HG03039 (cell line): ENCODE results near the gene INSYN2B.

Experiments
- ATAC-seq: cut with Tn5 transposase; IDR thresholded peaks from one replicate; pipeline ENCODE4 v1.9.1; 2021; ENCODE audit warnings: mild to moderate bottlenecking, moderate library complexity; ENCODE audit not compliant: unreplicated experiment

The INSYN2B gene

GRCh38 chr5:169895926-169896325 lies 84.4 kb downstream of the INSYN2B start:
- ATAC-seq, result no peak

- ATAC-seq, result no peak
Measured at GRCh38 chr5:169893571-169893970, 86.7 kb downstream of the INSYN2B start.

DNA sequence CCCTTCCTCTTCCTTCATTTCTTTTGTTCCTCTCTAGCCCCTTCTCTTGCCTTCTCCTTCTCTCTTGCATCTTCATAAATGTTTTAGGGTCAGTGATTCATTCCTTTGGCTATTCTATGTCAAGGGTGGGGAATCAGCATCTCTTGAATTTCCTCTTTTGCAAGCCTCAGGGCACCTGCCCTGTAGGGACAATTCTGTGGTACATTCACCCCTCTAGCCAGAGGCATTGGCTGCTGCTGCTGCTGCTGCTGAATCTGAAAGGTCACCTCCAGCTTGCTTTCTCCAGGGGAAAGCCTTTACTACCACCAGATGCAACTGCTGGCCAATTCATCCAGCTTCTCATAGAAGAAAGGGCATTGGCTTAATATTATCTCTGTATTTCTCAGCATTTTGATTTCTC lies 87.3 kb downstream of the INSYN2B start:
- no peak for ATAC-seq

GRCh38 chr5:169889572-169889971 lies 90.7 kb downstream of the INSYN2B start:
- no peak for ATAC-seq

- no peak for ATAC-seq
Measured at GRCh38 chr5:169886677-169887076, 93.6 kb downstream of the INSYN2B start.

DNA sequence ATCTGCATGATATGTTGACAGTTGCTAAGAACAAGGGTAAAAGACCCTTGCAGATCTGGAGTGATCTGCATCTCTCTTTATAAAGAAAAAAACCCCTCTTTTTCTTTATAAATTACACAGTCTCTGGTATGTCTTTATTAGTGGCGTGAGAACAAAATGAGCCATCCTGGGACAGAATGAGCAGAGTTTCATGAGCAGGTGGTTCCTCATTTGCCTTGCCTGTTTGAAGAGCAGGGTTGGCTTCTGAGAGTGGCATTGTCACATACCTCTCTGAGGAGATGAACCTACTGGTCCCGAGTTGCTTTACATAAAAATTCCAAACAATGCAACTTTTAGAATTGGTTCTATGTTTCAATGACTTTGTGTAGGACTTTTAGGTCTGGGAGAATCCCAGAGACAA lies 94.3 kb downstream of the INSYN2B start:
- peak; percentile 62 for ATAC-seq

GRCh38 chr5:169881702-169882303 lies 98.5 kb downstream of the INSYN2B start:
- ATAC-seq, result no peak

GRCh38 chr5:169880785-169881184 lies 99.5 kb downstream of the INSYN2B start:
- ATAC-seq, result no peak

DNA sequence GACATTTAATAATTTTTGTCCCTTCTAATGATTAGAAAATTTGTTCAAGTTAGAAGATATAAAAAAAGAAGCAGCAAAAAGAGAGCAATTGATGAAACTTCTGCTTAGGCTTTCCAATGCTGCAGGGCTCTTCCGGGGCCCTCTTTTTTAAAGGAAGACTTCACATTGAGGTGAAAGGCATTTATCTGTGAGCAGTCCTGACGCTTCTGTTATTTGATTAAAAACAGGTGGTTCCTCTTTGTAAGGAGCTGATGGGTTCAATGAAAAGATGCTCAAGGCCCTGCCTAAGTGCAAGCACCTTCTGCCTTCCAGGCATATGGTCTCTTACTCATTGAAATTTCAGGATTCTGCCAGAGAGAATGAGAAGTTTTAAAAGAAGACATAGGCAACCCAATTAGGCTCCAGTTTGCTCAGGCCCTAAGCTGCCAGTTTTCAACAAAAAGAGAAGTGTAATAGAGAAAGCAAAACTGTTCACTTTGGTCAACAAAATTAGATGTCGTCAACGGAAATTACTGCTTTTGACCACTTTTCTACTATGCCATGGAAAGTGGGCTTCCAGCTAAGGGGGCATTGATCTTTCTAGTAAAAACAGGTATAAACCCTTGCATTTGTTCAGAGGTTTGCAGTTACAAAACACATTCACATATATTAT lies 100.2 kb downstream of the INSYN2B start:
- ATAC-seq, result peak; percentile 56

GRCh38 chr5:169876386-169876785 lies 103.9 kb downstream of the INSYN2B start:
- ATAC-seq, result no peak

DNA sequence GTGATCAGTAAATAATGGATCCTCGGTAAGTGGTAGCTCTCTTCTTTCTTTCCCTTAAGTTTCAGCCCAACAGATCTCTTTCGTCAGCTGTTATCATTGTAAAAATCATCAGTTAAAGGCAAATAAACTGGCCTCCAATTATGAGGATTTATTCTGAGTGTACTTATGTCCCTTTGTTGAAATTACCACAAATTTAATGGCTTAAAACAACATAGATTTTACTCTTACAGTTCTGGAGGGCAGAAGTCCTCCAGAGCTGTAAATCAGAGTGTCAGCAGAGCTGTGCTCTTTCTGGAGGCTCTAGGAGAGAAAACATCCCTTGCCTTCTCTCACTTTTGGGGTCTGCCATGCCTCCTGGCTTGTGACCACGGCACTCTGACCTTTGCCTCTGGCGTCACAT lies 104.6 kb downstream of the INSYN2B start:
- no peak for ATAC-seq

DNA sequence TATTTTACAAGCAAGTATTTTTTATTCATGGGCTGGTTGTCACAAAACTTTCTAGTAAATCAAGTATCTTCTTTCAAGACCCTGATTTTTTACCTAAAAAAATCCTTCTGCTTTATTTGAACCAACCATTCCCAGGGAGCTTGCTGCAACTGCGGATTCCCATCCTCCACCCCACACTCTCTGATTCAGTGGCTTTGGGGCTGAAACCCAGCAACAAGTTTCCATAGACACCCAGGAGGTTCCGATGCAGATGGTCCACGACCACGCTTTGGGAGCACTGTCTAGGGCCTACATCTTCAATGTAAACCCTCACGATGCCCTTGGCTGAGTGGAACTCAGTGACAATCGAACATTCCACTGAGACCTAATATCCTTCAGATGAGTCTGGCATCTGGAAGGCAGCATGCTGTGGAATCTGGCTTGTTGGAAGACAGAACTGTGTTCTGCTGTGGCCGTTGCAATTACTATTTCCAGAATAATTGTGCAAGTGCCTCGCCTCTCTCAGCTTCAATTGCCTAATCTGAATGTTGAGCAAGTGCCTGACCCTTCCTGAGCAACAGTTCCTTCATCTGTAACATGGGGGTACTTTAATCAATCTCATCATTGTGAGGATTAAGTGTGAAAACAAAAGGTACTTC lies 105.1 kb downstream of the INSYN2B start:
- no peak for ATAC-seq

DNA sequence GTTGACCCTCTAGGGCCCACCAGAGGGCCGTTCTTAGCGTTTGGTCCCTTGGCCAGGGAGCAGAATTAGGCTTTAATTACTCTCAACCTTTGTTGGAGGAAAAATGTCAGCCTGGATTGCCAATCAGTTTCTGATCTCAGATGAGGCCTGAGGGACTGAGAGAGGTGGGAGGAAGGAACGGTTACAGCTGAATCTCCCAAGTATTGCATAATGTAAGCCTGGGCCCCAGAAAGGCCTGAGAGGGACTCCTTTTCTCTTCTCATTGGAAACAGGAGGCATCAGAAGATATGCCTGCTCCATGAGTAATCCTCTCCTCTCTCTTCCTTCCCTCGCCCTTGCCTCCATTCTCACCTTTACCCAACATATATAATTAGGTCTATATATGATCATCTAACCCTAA lies 105.7 kb downstream of the INSYN2B start:
- no peak for ATAC-seq

- no peak for ATAC-seq
Measured at GRCh38 chr5:169873642-169874041, 106.7 kb downstream of the INSYN2B start.

DNA sequence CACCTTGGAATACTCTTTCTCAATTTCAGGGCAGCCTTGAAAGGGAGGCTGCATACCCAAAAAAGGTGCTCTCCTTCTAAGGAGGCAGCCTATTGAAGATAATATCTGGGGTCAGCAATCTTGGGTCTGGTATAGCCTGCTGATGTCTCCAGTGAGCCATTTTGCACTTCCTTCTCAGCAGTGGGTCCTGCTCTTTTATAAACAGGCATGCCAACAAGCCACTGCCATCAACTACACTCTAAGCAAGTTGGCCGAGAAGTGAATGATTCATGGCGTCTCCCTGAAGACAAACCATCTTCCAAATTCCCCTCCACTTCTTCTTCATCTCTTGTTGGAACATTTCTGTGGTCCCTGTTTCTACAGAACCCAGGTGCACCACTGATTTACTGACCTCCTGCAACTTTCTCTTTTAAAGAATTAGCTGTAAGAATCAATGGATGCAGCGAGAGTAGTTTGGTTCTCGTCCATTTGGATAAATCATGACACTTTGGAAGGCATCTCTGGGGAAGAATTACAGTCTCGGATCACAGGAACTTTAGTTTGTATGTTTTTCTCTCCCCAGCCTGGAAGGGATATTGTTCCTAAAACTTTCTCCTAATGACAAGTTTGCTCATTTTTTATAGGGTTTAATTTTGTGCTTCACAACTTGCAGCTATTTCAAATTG lies 108.3 kb downstream of the INSYN2B start:
- ATAC-seq, result no peak

DNA sequence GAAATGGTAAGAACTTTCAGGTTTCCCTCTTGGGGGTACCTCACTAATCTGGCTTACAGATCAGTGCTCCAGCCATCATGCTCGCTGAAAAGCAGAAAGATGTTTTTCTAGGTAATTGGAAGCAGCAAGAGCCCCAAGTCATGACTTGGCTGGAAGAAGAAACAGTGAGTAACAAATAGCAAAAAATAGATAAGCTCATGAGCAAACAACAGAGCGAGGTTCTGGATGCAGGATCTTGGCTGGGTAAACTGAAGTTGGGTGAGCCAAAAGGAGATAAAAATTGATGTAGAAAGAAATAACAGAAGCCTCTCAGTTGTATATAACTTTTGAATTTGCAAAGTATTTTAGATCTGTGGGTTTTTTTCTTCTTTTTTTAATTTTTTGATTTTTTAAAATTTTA lies 110.1 kb downstream of the INSYN2B start:
- no peak for ATAC-seq

DNA sequence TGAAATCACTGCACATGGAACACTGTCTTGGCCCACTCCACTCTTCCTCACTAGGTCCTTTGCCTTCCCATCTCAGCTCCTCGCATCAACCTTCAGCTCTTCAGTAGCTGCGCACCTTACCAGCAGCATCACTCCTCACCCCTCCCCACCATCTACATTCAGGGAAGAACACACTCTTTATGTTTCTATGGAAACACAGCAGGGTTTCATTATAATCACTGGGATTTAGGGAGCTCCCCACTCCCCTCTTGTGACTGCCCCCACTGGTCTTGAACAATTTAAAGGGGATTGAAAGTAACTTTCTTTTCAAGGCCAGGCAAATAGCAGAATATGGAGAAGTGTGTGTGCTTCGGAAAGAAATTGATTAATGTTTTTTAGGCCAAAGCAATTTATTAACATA lies 111.2 kb downstream of the INSYN2B start:
- ATAC-seq, result no peak

GRCh38 chr5:169867347-169867746 lies 112.9 kb downstream of the INSYN2B start:
- no peak for ATAC-seq

DNA sequence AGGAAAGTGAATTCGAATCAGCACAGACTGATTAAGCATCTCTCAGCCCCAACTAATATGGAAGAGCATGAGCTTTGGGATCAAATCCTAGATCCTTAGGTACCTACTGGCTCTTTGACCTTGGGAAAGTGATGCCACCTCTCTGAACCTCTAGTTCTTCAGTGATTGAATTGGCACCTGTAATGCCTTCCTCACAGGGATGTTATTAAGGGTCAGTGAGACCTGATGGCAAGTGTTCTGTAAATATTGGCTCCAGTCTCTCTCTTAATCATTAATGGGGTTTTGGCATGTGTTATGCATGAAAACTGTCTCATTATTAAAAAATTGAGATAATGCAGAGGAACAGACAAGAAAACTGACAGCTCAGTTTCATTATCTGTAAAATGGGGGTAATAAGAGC lies 115.8 kb downstream of the INSYN2B start:
- no peak for ATAC-seq

- ATAC-seq, result no peak
Measured at GRCh38 chr5:169862391-169862811, 117.9 kb downstream of the INSYN2B start.

- ATAC-seq, result no peak
Measured at GRCh38 chr5:169861934-169862333, 118.4 kb downstream of the INSYN2B start.

DNA sequence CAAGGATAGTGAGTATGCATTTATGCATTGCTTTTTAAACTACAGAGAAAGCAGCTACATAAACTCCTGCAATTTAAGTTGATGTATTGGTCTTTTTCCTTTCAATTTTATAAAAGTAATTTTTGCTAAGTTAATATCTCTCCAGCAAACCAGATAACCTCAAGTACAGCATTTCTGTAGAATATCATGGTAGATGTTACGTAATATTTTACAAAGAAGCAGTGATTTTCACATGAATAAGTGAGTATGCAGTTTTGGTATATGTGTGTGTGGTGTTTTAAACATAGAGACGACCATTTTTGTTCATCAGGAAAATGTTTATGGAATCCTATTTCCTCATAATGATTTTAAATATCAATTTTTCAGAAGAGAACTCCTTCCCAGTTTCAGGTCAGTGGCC lies 118.9 kb downstream of the INSYN2B start:
- no peak for ATAC-seq
